HEK293T (cell line): ENCODE results near the gene SH3D19.

Experiments used
- ARNT ChIP-seq: fragments of 450-650 bp; IDR thresholded peaks from 2 replicates; pipeline ENCODE4 v1.6.1; 2017; ENCODE audit warnings: mild to moderate bottlenecking
- BHLHE40 ChIP-seq: fragments of 450-650 bp; IDR thresholded peaks from 2 replicates; pipeline ENCODE4 v1.6.1; 2016; ENCODE audit warnings: mild to moderate bottlenecking, moderate library complexity, borderline replicate concordance
- CTBP1 ChIP-seq: fragments of 450-650 bp; IDR thresholded peaks from 2 replicates; pipeline ENCODE4 v1.6.1; 2016; ENCODE audit warnings: borderline replicate concordance
- ELF4 ChIP-seq: fragments of 450-650 bp; IDR thresholded peaks from 2 replicates; pipeline ENCODE4 v1.6.1; 2017; ENCODE audit warnings: antibody characterized with exemption
- FOXA1 ChIP-seq: fragments of 450-650 bp; IDR thresholded peaks from 2 replicates; pipeline ENCODE4 v1.6.1; 2016; ENCODE audit warnings: mild to moderate bottlenecking
- FOXK2 ChIP-seq: fragments of 450-650 bp; IDR thresholded peaks from 2 replicates; pipeline ENCODE4 v1.6.1; 2016; ENCODE audit warnings: mild to moderate bottlenecking
- FOXM1 ChIP-seq: fragments of 450-650 bp; IDR thresholded peaks from 2 replicates; pipeline ENCODE4 v1.6.1; 2017; ENCODE audit warnings: mild to moderate bottlenecking, borderline replicate concordance
- NFRKB ChIP-seq: fragments of 450-650 bp; IDR thresholded peaks from 2 replicates; pipeline ENCODE4 v1.6.1; 2016; ENCODE audit warnings: mild to moderate bottlenecking, moderate library complexity
- SP1 ChIP-seq: fragments of 450-650 bp; IDR thresholded peaks from 2 replicates; pipeline ENCODE4 v1.6.1; 2017
- TARDBP ChIP-seq: fragments of 450-650 bp; IDR thresholded peaks from 2 replicates; pipeline ENCODE4 v1.6.1; 2016
- ZNF384 ChIP-seq: fragments of 450-650 bp; IDR thresholded peaks from 2 replicates; pipeline ENCODE4 v1.6.1; 2016
- TF ChIP-seq, protein P1 (sequence below): fragments of 450-650 bp; IDR thresholded peaks from 2 replicates; pipeline ENCODE4 v1.6.1; 2016

DNA sequence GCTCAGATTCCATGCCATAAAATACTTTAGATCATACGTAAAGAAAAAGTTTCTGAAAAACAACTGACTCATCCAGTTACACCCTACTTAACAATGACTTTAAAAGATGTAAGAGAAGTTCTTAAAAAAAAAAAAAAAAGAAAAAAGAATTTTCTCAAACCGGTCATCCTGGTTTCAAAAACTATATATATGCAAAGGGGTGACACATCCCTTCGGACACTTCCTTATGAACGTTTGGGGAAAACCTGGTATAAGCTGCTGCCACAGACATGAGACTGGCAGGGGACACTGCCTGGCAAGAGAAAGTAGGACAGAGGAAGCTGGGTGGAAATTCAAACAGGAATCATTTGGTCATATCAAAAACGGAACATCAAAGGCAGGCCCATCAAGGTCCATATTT is 129.6 kb downstream of the SH3D19 start:
- no peak for TF ChIP-seq FOXA1
- no peak for TF ChIP-seq ELF4
- no peak for TF ChIP-seq BHLHE40
- no peak for TF ChIP-seq TARDBP
- TF ChIP-seq ARNT, result no peak
- no peak for TF ChIP-seq FOXK2
- TF ChIP-seq, protein P1, sequence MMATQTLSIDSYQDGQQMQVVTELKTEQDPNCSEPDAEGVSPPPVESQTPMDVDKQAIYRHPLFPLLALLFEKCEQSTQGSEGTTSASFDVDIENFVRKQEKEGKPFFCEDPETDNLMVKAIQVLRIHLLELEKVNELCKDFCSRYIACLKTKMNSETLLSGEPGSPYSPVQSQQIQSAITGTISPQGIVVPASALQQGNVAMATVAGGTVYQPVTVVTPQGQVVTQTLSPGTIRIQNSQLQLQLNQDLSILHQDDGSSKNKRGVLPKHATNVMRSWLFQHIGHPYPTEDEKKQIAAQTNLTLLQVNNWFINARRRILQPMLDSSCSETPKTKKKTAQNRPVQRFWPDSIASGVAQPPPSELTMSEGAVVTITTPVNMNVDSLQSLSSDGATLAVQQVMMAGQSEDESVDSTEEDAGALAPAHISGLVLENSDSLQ, result no peak
- no peak for TF ChIP-seq CTBP1
- no peak for TF ChIP-seq ZNF384
- no peak for TF ChIP-seq FOXM1
- no peak for TF ChIP-seq SP1
- no peak for TF ChIP-seq NFRKB
